Ectodermal cell (in vitro differentiated cells): ENCODE data around the gene TRABD2A.
"Not testable (repeated sequence)": the region's sequence is repeated elsewhere in the genome, so short reads cannot be mapped to it uniquely, and the experiment has no call there.

Experiments used
- H3K27ac ChIP-seq: 2 replicates; pipeline ENCODE4 v1.7.0; 2013; ENCODE audit warnings: mild to moderate bottlenecking, low read depth, low read length; ENCODE audit not compliant: insufficient read depth, poor library complexity, severe bottlenecking
- H3K27me3 ChIP-seq: 2 replicates; pipeline ENCODE4 v1.7.0; 2013; ENCODE audit warnings: mild to moderate bottlenecking, low read length; ENCODE audit not compliant: insufficient read depth, control insufficient read depth, poor library complexity, severe bottlenecking
- H3K36me3 ChIP-seq: one replicate; pipeline ENCODE4 v1.7.0; 2013; ENCODE audit warnings: low read length; ENCODE audit not compliant: control insufficient read depth, insufficient read depth
- H3K4me1 ChIP-seq: one replicate; pipeline ENCODE4 v1.7.0; 2013; ENCODE audit warnings: low read length; ENCODE audit not compliant: control insufficient read depth, insufficient read depth
- H3K4me3 ChIP-seq: 2 replicates; pipeline ENCODE4 v1.7.0; 2013; ENCODE audit warnings: low read depth, low read length, control low read depth; ENCODE audit not compliant: insufficient read depth
- H3K9me3 ChIP-seq: 2 replicates; pipeline ENCODE4 v1.7.0; 2013; ENCODE audit warnings: mild to moderate bottlenecking, low read length, moderate library complexity; ENCODE audit not compliant: control insufficient read depth
- WGBS, 2 experiments: methylation state at CpG; one replicate each; pipeline ENCODE4 v1.1.7; 2013; ENCODE audit warnings: missing lambda C conversion rate in 2 of 2; 5-methylcytosine and 5-hydroxymethylcytosine counted together

TRABD2A gene

GRCh38 chr2:84915675-84916074 is 34.8 kb upstream of the TRABD2A start:
- H3K4me1 ChIP-seq, H3K36me3 ChIP-seq, H3K4me3 ChIP-seq, H3K27me3 ChIP-seq, H3K27ac ChIP-seq, H3K9me3 ChIP-seq: not testable (repeated sequence)
- 94 to 97% methylated on average over 24 of the region's 24 CpGs for WGBS, 2 experiments

GRCh38 chr2:84914334-84914733 is 33.5 kb upstream of the TRABD2A start:
- Histone ChIP-seq H3K4me3 (no peak overlapping the region), H3K27ac (no peak overlapping the region), H3K36me3 (peaks cover 2% of the 10 kb centered on the region), H3K9me3 (no peaks in the 10 kb centered on the region), H3K27me3 (no peaks in the 10 kb centered on the region), H3K4me1 (no peaks in the 10 kb centered on the region)
- WGBS, 2 experiments, result 96 to 98% methylated on average over 6 of the region's 6 CpGs

GRCh38 chr2:84912984-84913383 is 32.1 kb upstream of the TRABD2A start:
- WGBS, 2 experiments, result 97% methylated on average over 4 of the region's 4 CpGs
- H3K4me1 ChIP-seq, result no peaks in the 10 kb centered on the region

GRCh38 chr2:84911135-84911678 is 30.3 kb upstream of the TRABD2A start:
- Histone ChIP-seq H3K9me3 (no peaks in the 10 kb centered on the region), H3K4me1 (no peaks in the 10 kb centered on the region), H3K4me3 (no peak overlapping the region), H3K27ac (no peak overlapping the region), H3K36me3 (peaks cover 7% of the 10 kb centered on the region), H3K27me3 (no peaks in the 10 kb centered on the region)
- 97 to 100% methylated on average over 4 of the region's 5 CpGs for WGBS, 2 experiments

More at GRCh38 chr2:84912984-84913383, 32.1 kb upstream of the TRABD2A start:
- Histone ChIP-seq H3K27ac (no peak overlapping the region), H3K36me3 (peaks cover 7% of the 10 kb centered on the region), H3K27me3 (no peaks in the 10 kb centered on the region), H3K4me3 (no peak overlapping the region), H3K9me3 (no peaks in the 10 kb centered on the region)

GRCh38 chr2:84908948-84909713 is 28.2 kb upstream of the TRABD2A start:
- 89 to 91% methylated on average over 2 of the region's 2 CpGs for WGBS, 2 experiments
- Histone ChIP-seq H3K9me3 (no peaks in the 10 kb centered on the region), H3K4me3 (no peak overlapping the region), H3K27me3 (peaks cover 5% of the 10 kb centered on the region), H3K27ac (no peak overlapping the region), H3K4me1 (no peaks in the 10 kb centered on the region), H3K36me3 (peaks cover 7% of the 10 kb centered on the region)

GRCh38 chr2:84906900-84907714 is 26.2 kb upstream of the TRABD2A start:
- no peaks in the 10 kb centered on the region for H3K9me3 ChIP-seq
- H3K4me3 ChIP-seq, result peak overlapping the region; percentile 94
- H3K27ac ChIP-seq, result peak overlapping the region; percentile 72
- H3K27me3 ChIP-seq, result peaks cover 10% of the 10 kb centered on the region
- H3K36me3 ChIP-seq, result peaks cover 7% of the 10 kb centered on the region
- WGBS, 2 experiments, result 30 to 33% methylated on average over 15 of the region's 15 CpGs
- no peaks in the 10 kb centered on the region for H3K4me1 ChIP-seq

- H3K4me1 ChIP-seq, result no peaks in the 10 kb centered on the region
- H3K4me3 ChIP-seq, result peak overlapping the region; percentile 94
- H3K27me3 ChIP-seq, result peaks cover 10% of the 10 kb centered on the region
- H3K36me3 ChIP-seq, result peaks cover 7% of the 10 kb centered on the region
- no peaks in the 10 kb centered on the region for H3K9me3 ChIP-seq
- WGBS, 2 experiments, result 1 to 2% methylated on average over 38 of the region's 38 CpGs
- peak overlapping the region; percentile 72 for H3K27ac ChIP-seq
These were observed 25.4 kb upstream of the TRABD2A start for GRCh38 chr2:84906108-84906899.

- H3K36me3 ChIP-seq, result peaks cover 7% of the 10 kb centered on the region
- H3K9me3 ChIP-seq, result no peaks in the 10 kb centered on the region
- 0% methylated on average over 94 of the region's 94 CpGs for WGBS, 2 experiments
These were observed 24.6 kb upstream of the TRABD2A start, which contains the start of gene TMSB10 for GRCh38 chr2:84905181-84906107. TMSB10 (plus strand) TSS chr2:84905656.

GRCh38 chr2:84904717-84905174 is 23.9 kb upstream of the TRABD2A start:
- Histone ChIP-seq H3K27ac (no peak overlapping the region), H3K27me3 (peaks cover 10% of the 10 kb centered on the region), H3K4me3 (peak overlapping the region; percentile 94), H3K36me3 (peaks cover 7% of the 10 kb centered on the region), H3K9me3 (no peaks in the 10 kb centered on the region), H3K4me1 (no peaks in the 10 kb centered on the region)
- 0% methylated on average over 13 to 16 of the region's 21 CpGs for WGBS, 2 experiments

More at GRCh38 chr2:84905181-84906107, 24.6 kb upstream of the TRABD2A start, which contains the start of gene TMSB10:
- Histone ChIP-seq H3K4me1 (no peaks in the 10 kb centered on the region), H3K27ac (peak within 1 kb of the TSS; percentile 72), H3K4me3 (peak within 1 kb of the TSS; percentile 94), H3K27me3 (peaks cover 10% of the 10 kb centered on the region)
